GM18502 (cell line): ENCODE results near the gene MSMP.

Experiments used
- ATAC-seq: cut with Tn5 transposase; IDR thresholded peaks from one replicate; pipeline ENCODE4 v1.9.1; 2021; ENCODE audit warnings: mild to moderate bottlenecking; ENCODE audit not compliant: unreplicated experiment, poor library complexity

Gene MSMP, protein sequence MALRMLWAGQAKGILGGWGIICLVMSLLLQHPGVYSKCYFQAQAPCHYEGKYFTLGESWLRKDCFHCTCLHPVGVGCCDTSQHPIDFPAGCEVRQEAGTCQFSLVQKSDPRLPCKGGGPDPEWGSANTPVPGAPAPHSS

GRCh38 chr9:35754264-35754663 lies at the start of gene MSMP:
MSMP (minus strand) TSS chr9:35754276; CDS start chr9:35754129, 147 bp downstream.
- no peak for ATAC-seq

- no peak for ATAC-seq
These were observed 47.5 kb upstream of the MSMP start for GRCh38 chr9:35801328-35802128.

- no peak for ATAC-seq
These were observed 46.5 kb upstream of the MSMP start for GRCh38 chr9:35800530-35800929.

- ATAC-seq = no peak
These were observed 44.7 kb upstream of the MSMP start for GRCh38 chr9:35798658-35799374.

DNA sequence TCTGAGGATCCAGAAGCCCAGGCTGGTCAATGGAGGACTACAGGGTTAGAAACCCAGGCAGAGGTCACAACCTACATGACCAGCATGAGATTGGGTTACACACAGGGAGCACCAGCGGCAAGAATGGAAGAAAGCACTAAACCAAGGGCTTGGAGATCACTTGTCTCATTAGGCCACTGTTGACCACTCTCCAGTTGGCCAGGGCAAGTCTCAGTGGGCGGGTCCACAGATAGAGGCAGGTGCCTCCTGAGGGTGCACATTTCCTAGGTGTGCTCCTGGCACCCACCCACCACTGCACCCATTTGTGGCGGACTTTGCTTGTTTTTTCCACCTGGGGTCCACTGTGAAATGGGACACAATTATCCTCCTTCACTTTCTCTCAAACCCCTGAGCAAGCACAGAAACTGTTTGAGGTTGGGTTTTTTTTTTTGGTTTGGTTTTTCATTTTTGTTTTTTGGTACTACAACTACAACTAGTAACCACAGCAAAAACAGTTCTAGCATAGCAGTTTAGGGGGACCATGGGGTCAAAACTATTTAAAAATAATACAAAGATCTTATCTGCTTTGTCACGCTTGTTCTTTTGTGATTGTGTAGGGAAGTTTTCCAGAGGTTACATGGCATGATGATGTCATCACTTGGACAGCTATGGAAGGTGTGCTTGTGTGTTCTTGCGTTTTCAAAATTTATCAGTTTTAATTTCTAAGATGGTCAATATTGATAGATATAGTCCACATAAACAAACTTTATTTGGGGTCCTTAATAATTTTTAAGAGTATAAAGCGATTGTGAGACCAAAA lies 43.4 kb upstream of the MSMP start:
- ATAC-seq = no peak

DNA sequence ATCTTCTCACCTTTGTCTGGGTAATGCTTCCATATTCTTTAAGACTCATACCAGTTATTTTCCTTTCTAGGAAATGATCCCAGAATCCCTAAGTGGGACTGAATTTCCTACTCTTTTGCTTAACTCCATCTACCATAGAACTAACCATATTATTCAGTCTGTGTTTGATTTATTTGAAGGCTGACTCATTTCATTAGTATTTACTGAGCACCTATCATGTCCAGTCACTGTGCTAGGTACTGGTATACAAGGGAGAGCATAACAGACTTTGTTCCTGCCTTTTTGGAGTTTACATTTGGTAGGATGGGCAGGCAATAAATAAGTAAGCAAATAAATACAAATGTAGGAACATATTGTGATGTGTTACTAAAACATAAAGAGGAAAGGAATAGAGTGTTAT lies 41.6 kb upstream of the MSMP start:
- no peak for ATAC-seq

DNA sequence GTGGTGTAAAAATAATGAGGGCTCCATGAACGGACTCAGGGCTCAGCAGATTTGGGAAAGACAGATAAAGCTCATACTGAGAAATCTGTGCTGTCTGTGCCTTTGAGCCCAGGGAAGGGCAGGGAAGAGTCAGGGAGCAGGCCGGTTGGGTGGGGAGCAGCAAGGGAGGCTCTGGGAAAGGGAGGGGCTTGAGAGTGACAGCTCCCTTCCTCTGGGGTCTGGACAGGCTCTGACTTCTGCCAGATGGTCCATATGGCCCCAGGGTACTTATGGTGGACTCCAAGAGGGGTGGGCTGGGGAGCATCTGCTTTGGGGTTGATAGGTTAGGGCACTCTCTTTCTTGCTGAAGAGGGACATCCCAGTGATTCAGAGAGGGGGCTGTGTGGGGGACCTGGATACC lies 39.4 kb upstream of the MSMP start:
- ATAC-seq = no peak

DNA sequence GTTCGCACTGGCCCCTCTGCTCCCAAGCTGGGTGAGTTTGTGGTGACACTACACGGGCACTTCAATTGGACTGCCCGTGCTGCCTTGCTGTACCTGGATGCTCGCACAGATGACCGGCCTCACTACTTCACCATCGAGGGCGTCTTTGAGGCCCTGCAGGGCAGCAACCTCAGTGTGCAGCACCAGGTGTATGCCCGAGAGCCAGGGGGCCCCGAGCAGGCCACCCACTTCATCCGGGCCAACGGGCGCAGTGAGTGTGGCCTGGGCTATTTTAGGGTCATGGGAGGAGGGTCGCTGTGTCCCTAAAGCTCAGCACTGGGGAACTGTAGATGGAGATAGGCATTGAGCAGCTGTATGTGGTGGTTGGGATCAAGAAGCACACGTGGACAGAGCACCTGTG lies 38.8 kb upstream of the MSMP start:
- no peak for ATAC-seq

- no peak for ATAC-seq
These were observed 38.1 kb upstream of the MSMP start for GRCh38 chr9:35792024-35792813.

DNA sequence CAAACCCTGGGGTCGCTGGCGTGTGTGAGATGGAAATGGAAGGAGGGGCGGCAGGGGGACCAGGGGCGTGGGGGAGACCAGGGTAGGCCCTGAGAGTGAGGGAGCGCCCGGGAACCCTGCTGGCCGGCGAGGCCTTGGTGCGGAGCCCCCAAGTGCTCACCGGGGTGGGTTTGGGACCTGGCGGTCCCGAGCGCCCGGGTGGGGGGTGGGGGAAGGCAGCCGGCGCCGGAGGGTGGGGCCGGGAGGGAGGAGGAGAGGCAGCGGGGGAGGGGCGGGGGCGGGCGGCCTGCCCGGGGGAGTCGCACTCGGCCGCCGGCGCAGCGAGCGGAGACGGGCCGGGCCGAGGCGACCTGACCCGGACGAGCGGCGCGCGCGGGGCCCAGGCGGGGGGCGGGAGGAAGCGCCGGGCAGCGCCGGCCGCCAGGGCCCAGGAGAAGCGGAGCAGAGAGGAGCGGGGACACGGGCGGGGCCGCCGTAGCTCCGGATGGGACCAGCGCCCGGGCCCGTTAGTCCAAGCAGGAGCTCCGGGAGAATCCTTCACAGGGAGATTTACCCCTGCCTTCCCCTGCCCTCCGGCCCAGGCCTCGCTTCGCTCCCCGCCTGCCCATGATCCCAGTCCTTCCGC lies 37.3 kb upstream of the MSMP start, which contains the start of gene NPR2:
Gene NPR2, plus strand, starts transcription at position 295 of the 625 bp plus-strand sequence. CDS start 818 bp downstream, outside the sequence.
- no peak for ATAC-seq

DNA sequence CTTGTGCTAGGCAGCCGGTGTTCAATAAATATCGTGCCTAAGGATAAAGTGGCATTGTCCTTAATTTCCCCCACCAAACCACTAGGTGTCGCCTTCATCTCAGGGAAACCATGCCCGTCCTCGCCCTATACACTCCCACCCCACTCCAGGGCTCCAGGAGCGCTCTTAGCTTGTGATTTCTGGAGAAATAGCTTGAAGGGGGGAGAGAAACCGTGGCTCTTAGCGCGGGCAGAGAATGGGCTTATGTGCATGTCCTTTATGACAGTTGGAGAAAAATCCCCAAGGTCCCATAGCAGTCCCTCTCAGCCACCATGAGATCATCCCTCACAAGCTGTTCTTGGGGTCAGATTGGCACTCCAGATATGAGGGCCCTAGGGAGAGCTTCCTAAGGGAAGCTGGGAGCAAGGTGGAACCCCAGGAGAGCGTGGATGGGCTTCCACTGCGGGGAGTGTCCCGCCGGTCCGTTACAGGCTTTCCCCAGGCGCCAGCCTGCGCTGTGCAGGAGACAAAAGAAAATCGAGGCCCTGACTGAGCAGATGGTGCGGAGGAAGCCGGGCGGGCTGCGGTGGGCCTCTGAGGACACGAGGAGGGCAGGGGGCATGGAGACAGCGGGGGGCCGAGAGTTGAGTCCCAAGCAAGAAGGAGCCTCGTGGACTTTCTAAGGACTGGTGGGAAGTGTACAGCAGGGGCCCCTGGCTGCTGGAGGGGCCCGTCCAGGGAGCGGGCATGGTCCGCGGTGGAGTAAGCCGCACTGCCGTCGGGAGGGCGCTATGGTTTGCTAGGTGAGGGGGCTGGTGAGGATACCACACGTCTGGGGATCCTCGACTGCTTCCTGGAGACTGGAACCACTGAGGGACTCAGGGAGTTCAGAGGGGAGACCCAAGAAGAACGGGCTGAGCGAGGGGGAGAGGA lies 36.6 kb upstream of the MSMP start:
- no peak for ATAC-seq

- ATAC-seq = no peak
These were observed 35.9 kb upstream of the MSMP start for GRCh38 chr9:35790025-35790384.

DNA sequence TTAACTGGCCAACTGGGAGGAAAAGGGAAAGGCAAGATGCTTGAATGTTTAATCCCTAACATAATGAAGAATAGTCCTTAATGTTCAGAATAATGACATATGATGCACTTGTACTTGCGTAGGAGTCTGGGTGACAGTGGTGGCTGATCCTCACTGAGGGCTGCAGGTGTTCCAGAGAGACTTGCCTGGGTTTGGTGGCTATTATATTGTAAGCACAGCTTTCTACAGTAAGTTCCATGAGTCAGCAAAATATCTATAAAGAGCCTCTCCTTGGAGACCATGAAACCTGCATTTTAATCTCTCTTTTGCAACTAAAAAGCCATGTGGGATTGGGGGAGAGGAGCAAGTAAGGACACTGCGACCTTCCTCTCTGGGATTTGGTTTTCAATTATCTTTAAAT lies 35.5 kb upstream of the MSMP start:
- ATAC-seq = no peak

DNA sequence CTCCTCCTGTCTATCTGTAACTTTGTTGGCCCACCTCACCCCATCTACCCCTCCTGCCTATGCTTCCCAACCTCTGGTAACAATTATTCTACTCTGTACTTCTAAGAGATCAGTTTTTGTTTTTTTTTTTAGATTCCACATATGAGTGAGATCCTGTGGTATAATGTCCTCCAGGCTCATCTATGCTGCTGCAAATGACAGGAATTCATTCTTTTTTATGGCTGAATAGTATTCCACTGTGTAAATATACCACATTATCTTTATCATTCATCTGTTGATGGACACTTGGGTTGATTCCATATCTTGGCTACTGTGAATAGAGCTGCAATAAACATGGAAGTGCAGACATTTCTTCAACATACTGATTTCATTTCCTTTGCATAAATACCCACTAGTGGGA lies 29.3 kb upstream of the MSMP start:
- ATAC-seq = no peak

- no peak for ATAC-seq
These were observed 27.0 kb upstream of the MSMP start for GRCh38 chr9:35781066-35781465.

- ATAC-seq = no peak
These were observed 24.4 kb upstream of the MSMP start for GRCh38 chr9:35778496-35778895.

- ATAC-seq = no peak
These were observed 21.9 kb upstream of the MSMP start for GRCh38 chr9:35776018-35776417.

GRCh38 chr9:35774907-35775635 lies 21.0 kb upstream of the MSMP start:
- ATAC-seq = no peak
